ENCODE measurements around the gene ZNF276. TPM values are rescaled to one million over a fixed set of nuclear protein-coding genes. Genes with fewer than 3 reads are reported as not detected.

Gene ZNF276
- total RNA-seq, 1 donor from 2014 or later = 28.0 TPM

- Mint-ChIP-seq H3K9me3 (no peaks in the 10 kb centered on the region), H3K27me3 (no peaks in the 10 kb centered on the region), H3K27ac (no peak overlapping the region), H3K36me3 (peaks cover 7% of the 10 kb centered on the region), H3K4me3 (no peak overlapping the region), H3K4me1 (ENCODE audit: unreplicated experiment) (no peaks in the 10 kb centered on the region)
- TF ChIP-seq CTCF (conservative IDR thresholded peaks at IDR 0.05) = no peak
- no peak for DNase-seq (ENCODE audit: extremely low spot score, unreplicated experiment)
These were observed 38.5 kb downstream of the ZNF276 start for GRCh38 chr16:89759746-89760340.

GRCh38 chr16:89761304-89761922 lies 40.1 kb downstream of the ZNF276 start:
- H3K4me3 Mint-ChIP-seq = no peak overlapping the region
- no peak for DNase-seq (ENCODE audit: extremely low spot score, unreplicated experiment)
- no peaks in the 10 kb centered on the region for H3K9me3 Mint-ChIP-seq
- TF ChIP-seq CTCF (conservative IDR thresholded peaks at IDR 0.05) = no peak
- no peak overlapping the region for H3K27ac Mint-ChIP-seq
- H3K36me3 Mint-ChIP-seq = peaks cover 7% of the 10 kb centered on the region
- H3K27me3 Mint-ChIP-seq = no peaks in the 10 kb centered on the region
- no peaks in the 10 kb centered on the region for H3K4me1 Mint-ChIP-seq (ENCODE audit: unreplicated experiment)

- Mint-ChIP-seq H3K4me3 (no peak overlapping the region), H3K9me3 (no peaks in the 10 kb centered on the region), H3K4me1 (ENCODE audit: unreplicated experiment) (no peaks in the 10 kb centered on the region), H3K27me3 (no peaks in the 10 kb centered on the region), H3K36me3 (peaks cover 7% of the 10 kb centered on the region), H3K27ac (no peak overlapping the region)
- no peak for TF ChIP-seq CTCF (conservative IDR thresholded peaks at IDR 0.05)
- no peak for DNase-seq (ENCODE audit: extremely low spot score, unreplicated experiment)
These were observed 43.4 kb downstream of the ZNF276 start for GRCh38 chr16:89764711-89765201.

- DNase-seq (ENCODE audit: extremely low spot score, unreplicated experiment) = no peak
- no peaks in the 10 kb centered on the region for H3K4me1 Mint-ChIP-seq (ENCODE audit: unreplicated experiment)
- no peaks in the 10 kb centered on the region for H3K27me3 Mint-ChIP-seq
- no peak overlapping the region for H3K4me3 Mint-ChIP-seq
- H3K9me3 Mint-ChIP-seq = no peaks in the 10 kb centered on the region
- peaks cover 5% of the 10 kb centered on the region for H3K36me3 Mint-ChIP-seq
- no peak overlapping the region for H3K27ac Mint-ChIP-seq
- no peak for TF ChIP-seq CTCF (conservative IDR thresholded peaks at IDR 0.05)
These were observed 44.0 kb downstream of the ZNF276 start for GRCh38 chr16:89765292-89765830.

- H3K27me3 Mint-ChIP-seq = no peaks in the 10 kb centered on the region
- H3K27ac Mint-ChIP-seq = no peak overlapping the region
- H3K4me1 Mint-ChIP-seq (ENCODE audit: unreplicated experiment) = no peaks in the 10 kb centered on the region
- no peak overlapping the region for H3K4me3 Mint-ChIP-seq
- H3K9me3 Mint-ChIP-seq = no peaks in the 10 kb centered on the region
- no peaks in the 10 kb centered on the region for H3K36me3 Mint-ChIP-seq
- TF ChIP-seq CTCF (conservative IDR thresholded peaks at IDR 0.05) = no peak
- no peak for DNase-seq (ENCODE audit: extremely low spot score, unreplicated experiment)
These were observed 49.0 kb downstream of the ZNF276 start for GRCh38 chr16:89770367-89770766.

Data from type B pancreatic cell (in vitro differentiated cells).